DOHH2 (cell line): Measurements from ENCODE around the gene OR7C2.

Experiments
- CTCF ChIP-seq: fragments of 200-600 bp; sonication (generic); IDR thresholded peaks from one replicate; pipeline ENCODE4 v1.5.1; 2014; ENCODE audit warnings: antibody characterized with exemption, mild to moderate bottlenecking, low read depth, low read length; ENCODE audit not compliant: poor library complexity, severe bottlenecking
- EZH2phosphoT487 ChIP-seq: fragments of 200-600 bp; sonication (generic); IDR thresholded peaks from 2 replicates; pipeline ENCODE4 v1.6.1; 2017; ENCODE audit warnings: borderline replicate concordance, mild to moderate bottlenecking, antibody characterized with exemption, low read length, moderate library complexity, mixed read lengths

GRCh38 chr19:14971474-14971873 lies 30.2 kb downstream of the OR7C2 start:
- TF ChIP-seq CTCF (no peak), EZH2phosphoT487 (no peak)
